A549 treated with AZD9567 at 1 μM for 4 hours (cell line): ENCODE results near the gene MS4A15. TPM values are rescaled to one million over a fixed set of nuclear protein-coding genes. Genes with fewer than 3 reads are reported as not detected.

Experiments
- total RNA-seq: library from RNA; stranded (reverse); fragments of 200-300 nt; extraction: Qiagen RNA extraction; gene quantifications from 5 replicates; pipeline ENCODE4 v1.2.3, GENCODE V29; 2022; ENCODE audit not compliant: insufficient read depth

MS4A15 gene, protein sequence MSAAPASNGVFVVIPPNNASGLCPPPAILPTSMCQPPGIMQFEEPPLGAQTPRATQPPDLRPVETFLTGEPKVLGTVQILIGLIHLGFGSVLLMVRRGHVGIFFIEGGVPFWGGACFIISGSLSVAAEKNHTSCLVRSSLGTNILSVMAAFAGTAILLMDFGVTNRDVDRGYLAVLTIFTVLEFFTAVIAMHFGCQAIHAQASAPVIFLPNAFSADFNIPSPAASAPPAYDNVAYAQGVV
- 0.05 TPM in 1 of 5 replicates, not detected in the others for total RNA-seq

GRCh38 chr11:60756307-60757032 lies at the start of gene MS4A15:
Gene MS4A15, plus strand, starts transcription at chr11:60756867. Its CDS starts 6,867 bp downstream, at chr11:60763734.

DNA sequence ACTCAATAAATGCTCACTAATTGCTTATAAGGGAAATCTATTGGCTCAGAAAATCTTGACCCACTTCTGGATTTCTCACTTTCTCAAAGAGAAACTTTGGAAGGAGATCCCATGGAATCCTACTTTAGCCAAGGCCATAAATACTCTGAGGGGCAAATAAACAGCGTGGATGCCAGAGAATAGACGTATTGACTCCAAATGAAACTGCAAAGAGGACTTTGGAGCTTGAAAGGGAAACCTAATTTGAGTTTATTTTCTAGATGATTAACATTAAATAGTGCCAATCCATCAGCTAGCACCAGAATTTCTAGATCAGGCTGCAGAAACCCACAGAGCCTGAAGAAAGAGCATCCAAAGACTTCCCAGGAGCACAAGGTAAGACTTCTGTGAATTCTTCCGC lies 32.2 kb upstream of the MS4A15 start, which contains the start of gene MS4A18:
Gene MS4A18 (plus strand): TSS at position 301 of the 400 bp plus-strand sequence.

GRCh38 chr11:60785136-60785535 lies 28.5 kb downstream of the MS4A15 start, which contains the start of gene MS4A10:
Gene MS4A10, plus strand, starts transcription at chr11:60785333. Its CDS starts 5,003 bp downstream, at chr11:60790336.

Other genes starting within 250 kb of the MS4A15 start
- gene MS4A13, start 241.5 kb upstream of the MS4A15 start, total RNA-seq = not detected in 5 replicates
- not detected in 5 replicates for gene MS4A8, start 57.3 kb upstream of the MS4A15 start, total RNA-seq
- not detected in 5 replicates for gene MS4A18, start 32.1 kb upstream of the MS4A15 start, total RNA-seq
- not detected in 5 replicates for gene MS4A10, start 28.5 kb downstream of the MS4A15 start, total RNA-seq
- gene CCDC86, start 85.2 kb downstream of the MS4A15 start, total RNA-seq = 91.9 to 107 TPM (median 95.6 TPM) in 5 replicates
- 0.05 to 0.08 TPM (median 0.07 TPM) in 4 of 5 replicates, not detected in the other for gene PTGDR2, start 99.1 kb downstream of the MS4A15 start, total RNA-seq
- 0.05 to 0.60 TPM (median 0.23 TPM) in 4 of 5 replicates, not detected in the other for gene ZP1, start 110.7 kb downstream of the MS4A15 start, total RNA-seq
- 180 to 197 TPM (median 188 TPM) in 5 replicates for gene PRPF19, start 149.7 kb downstream of the MS4A15 start, total RNA-seq
- 111 to 124 TPM (median 116 TPM) in 5 replicates for gene TMEM109, start 157.3 kb downstream of the MS4A15 start, total RNA-seq
- gene TMEM132A, start 167.6 kb downstream of the MS4A15 start, total RNA-seq = 72.0 to 145 TPM (median 132 TPM) in 5 replicates
- not detected in 5 replicates for gene SLC15A3, start 195.3 kb downstream of the MS4A15 start, total RNA-seq
- 0.08 to 0.16 TPM (median 0.09 TPM) in 4 of 5 replicates, not detected in the other for gene CD6, start 214.8 kb downstream of the MS4A15 start, total RNA-seq